ENCODE measurements around the gene CRABP1. TPM values are rescaled to one million over a fixed set of nuclear protein-coding genes. Genes with fewer than 3 reads are reported as not detected.

Gene CRABP1
- total and polyA plus RNA-seq, 5 donors = 0.29 to 0.32 TPM; not detected in 3

- WGBS = 87% methylated on average over 7 of the region's 7 CpGs
- ATAC-seq = no peak
- Histone ChIP-seq H3K4me3 (ENCODE audit: low read length) (no peak overlapping the region), H3K27me3 (ENCODE audit: control insufficient read depth, insufficient read depth) (no peaks in the 10 kb centered on the region), H3K9me3 (ENCODE audit: control insufficient read depth, low read length) (no peaks in the 10 kb centered on the region), H3K27ac (ENCODE audit: low read length) (no peak overlapping the region), H3K4me1 (ENCODE audit: control insufficient read depth, insufficient read depth, low read length) (no peaks in the 10 kb centered on the region)
- intact Hi-C loops (cut with DNase I) = no loop called here
- DNase-seq = no peak
Observed at GRCh38 chr15:78384651-78385050, 44.5 kb downstream of the CRABP1 start.

DNA sequence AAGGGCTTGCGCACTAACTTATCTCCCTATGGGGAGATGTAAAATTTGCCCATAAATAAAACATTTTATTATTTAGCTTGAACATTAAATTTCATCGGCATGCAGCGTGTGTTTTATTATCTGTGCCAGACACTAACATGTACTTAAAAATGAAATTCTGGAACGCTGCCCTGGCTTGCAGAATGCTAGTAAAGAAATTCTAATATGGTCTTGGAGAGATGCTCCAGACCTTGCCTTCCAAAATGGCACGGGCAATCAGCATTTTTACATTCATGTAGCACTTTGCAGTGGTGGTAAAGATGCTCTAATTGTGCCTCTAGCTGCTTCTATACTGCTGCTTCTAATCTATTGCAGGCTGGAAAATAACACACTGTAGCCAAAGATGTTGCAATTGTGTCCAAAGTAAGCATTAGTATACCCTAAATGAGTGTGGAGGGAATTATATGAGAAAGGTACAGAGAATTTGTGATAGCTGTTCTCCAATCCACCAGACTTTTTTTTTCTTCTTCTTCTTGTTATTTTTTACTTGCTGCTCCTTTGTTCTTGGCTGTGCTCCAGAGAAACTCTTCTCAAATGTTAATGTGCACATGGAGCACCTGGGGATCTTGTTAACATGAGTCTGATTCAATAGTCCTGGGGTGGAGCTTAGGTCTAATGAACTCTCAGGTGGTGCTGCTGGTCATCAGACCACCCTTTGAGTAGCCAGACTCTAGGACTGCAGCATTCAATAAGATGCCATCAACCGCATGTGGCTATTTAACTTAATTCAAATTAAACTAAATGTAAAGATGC is 47.3 kb downstream of the CRABP1 start:
- 60% methylated on average over 6 of the region's 6 CpGs for WGBS
- H3K27ac ChIP-seq (ENCODE audit: low read length) = no peak overlapping the region
- ATAC-seq (no peak), DNase-seq (no peak)
- intact Hi-C loops (cut with DNase I) = no loop called here
- H3K9me3 ChIP-seq (ENCODE audit: control insufficient read depth, low read length) = no peaks in the 10 kb centered on the region
- H3K4me1 ChIP-seq (ENCODE audit: control insufficient read depth, insufficient read depth, low read length) = no peaks in the 10 kb centered on the region
- H3K27me3 ChIP-seq (ENCODE audit: control insufficient read depth, insufficient read depth) = no peaks in the 10 kb centered on the region
- no peak overlapping the region for H3K4me3 ChIP-seq (ENCODE audit: low read length)

DNA sequence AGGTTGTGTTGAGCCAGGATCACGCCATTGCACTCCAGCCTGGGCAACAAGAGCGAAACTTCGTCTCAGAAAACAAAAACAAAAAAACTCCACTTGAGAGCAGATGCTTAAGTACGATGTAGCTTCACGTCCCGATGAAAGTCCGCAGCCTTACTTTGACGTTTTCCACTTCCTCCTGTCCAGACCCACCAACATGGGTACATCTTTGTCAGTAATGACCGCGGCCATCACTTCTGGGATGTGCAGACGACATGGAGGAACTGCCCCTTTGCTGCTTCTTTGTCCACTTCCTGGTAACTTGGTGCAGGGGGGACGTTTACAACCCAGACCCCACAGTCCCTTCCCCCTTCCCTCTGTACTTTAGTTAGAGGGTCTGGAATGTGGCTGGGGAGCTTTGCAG is 48.7 kb downstream of the CRABP1 start:
- intact Hi-C loops (cut with DNase I) = no loop called here
- Histone ChIP-seq H3K27ac (ENCODE audit: low read length) (no peak overlapping the region), H3K27me3 (ENCODE audit: control insufficient read depth, insufficient read depth) (no peaks in the 10 kb centered on the region), H3K9me3 (ENCODE audit: control insufficient read depth, low read length) (no peaks in the 10 kb centered on the region), H3K4me1 (ENCODE audit: control insufficient read depth, insufficient read depth, low read length) (no peaks in the 10 kb centered on the region), H3K4me3 (ENCODE audit: low read length) (no peak overlapping the region)
- ATAC-seq (no peak), DNase-seq (no peak)
- WGBS = 79% methylated on average over 12 of the region's 12 CpGs

GRCh38 chr15:78389322-78389721 is 49.2 kb downstream of the CRABP1 start:
- Histone ChIP-seq H3K4me3 (ENCODE audit: low read length) (no peak overlapping the region), H3K27me3 (ENCODE audit: control insufficient read depth, insufficient read depth) (no peaks in the 10 kb centered on the region), H3K9me3 (ENCODE audit: control insufficient read depth, low read length) (no peaks in the 10 kb centered on the region), H3K4me1 (ENCODE audit: control insufficient read depth, insufficient read depth, low read length) (no peaks in the 10 kb centered on the region), H3K27ac (ENCODE audit: low read length) (no peak overlapping the region)
- no peak for ATAC-seq
- 44% methylated on average over 7 of the region's 7 CpGs for WGBS
- intact Hi-C loops (cut with DNase I) = no loop called here
- DNase-seq = no peak

DNA sequence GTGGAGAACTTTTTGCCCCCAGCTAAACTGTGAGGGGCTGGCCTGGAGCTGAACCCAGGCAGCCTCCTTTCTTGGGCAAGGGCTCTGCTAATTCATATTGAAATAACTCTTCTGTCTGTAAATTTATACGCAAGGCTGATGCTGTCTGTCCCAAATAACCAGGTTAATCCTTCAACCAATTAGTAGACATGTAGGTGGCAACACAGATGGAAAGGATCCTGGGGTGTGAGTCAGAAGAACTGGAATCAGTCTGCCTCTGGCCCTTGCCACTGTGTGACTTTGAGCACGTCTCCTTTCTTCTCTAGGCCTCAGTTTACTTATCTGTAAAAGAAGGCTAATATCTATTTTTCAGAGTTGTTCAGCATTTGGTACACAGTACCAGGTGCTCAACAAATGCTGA is 49.6 kb downstream of the CRABP1 start:
- 91% methylated on average over 2 of the region's 2 CpGs for WGBS
- intact Hi-C loops (cut with DNase I) = no loop called here
- H3K4me3 ChIP-seq (ENCODE audit: low read length) = no peak overlapping the region
- DNase-seq (no peak), ATAC-seq (no peak)
- H3K27me3 ChIP-seq (ENCODE audit: control insufficient read depth, insufficient read depth) = no peaks in the 10 kb centered on the region
- H3K9me3 ChIP-seq (ENCODE audit: control insufficient read depth, low read length) = no peaks in the 10 kb centered on the region
- H3K27ac ChIP-seq (ENCODE audit: low read length) = no peak overlapping the region
- H3K4me1 ChIP-seq (ENCODE audit: control insufficient read depth, insufficient read depth, low read length) = no peaks in the 10 kb centered on the region

DNA sequence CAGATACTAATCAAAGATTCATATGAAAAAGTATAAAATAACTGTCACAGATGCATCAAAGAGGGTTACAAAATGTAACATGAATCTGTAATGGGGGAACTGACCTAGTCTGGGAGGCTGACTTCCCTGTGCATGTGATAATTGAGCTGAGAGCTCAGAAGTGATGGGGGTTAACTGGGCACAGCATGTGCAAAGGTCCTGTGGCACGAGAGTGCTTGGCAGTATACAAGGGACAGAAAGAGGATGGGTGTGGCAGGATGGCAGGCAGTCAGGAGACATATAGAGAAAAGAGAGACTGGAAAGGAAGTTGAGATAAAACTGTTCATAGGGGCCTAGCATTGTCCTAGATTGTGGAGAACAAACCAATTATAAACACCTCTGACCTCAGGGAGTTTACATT is 50.1 kb downstream of the CRABP1 start:
- H3K27me3 ChIP-seq (ENCODE audit: control insufficient read depth, insufficient read depth) = no peaks in the 10 kb centered on the region
- no peak overlapping the region for H3K27ac ChIP-seq (ENCODE audit: low read length)

GRCh38 chr15:78390826-78391225 is 50.7 kb downstream of the CRABP1 start:
- WGBS = 89% methylated on average over 3 of the region's 3 CpGs
- H3K4me1 ChIP-seq (ENCODE audit: control insufficient read depth, insufficient read depth, low read length) = no peaks in the 10 kb centered on the region
- intact Hi-C loops (cut with DNase I) = no loop called here
- no peak for ATAC-seq
- no peak overlapping the region for H3K27ac ChIP-seq (ENCODE audit: low read length)
- DNase-seq = no peak
- no peaks in the 10 kb centered on the region for H3K9me3 ChIP-seq (ENCODE audit: control insufficient read depth, low read length)
- H3K4me3 ChIP-seq (ENCODE audit: low read length) = no peak overlapping the region
- no peaks in the 10 kb centered on the region for H3K27me3 ChIP-seq (ENCODE audit: control insufficient read depth, insufficient read depth)

More for the DNA sequence above, 50.1 kb downstream of the CRABP1 start:
- no peaks in the 10 kb centered on the region for H3K9me3 ChIP-seq (ENCODE audit: control insufficient read depth, low read length)
- 78% methylated on average over 1 of the region's 1 CpG for WGBS
- H3K4me3 ChIP-seq (ENCODE audit: low read length) = no peak overlapping the region
- no peaks in the 10 kb centered on the region for H3K4me1 ChIP-seq (ENCODE audit: control insufficient read depth, insufficient read depth, low read length)
- DNase-seq (no peak), ATAC-seq (no peak)
- intact Hi-C loops (cut with DNase I) = no loop called here

GRCh38 chr15:78391781-78392180 is 51.6 kb downstream of the CRABP1 start:
- intact Hi-C loops (cut with DNase I) = no loop called here
- H3K4me1 ChIP-seq (ENCODE audit: control insufficient read depth, insufficient read depth, low read length) = no peaks in the 10 kb centered on the region
- no peak overlapping the region for H3K4me3 ChIP-seq (ENCODE audit: low read length)
- no peak overlapping the region for H3K27ac ChIP-seq (ENCODE audit: low read length)
- 92% methylated on average over 3 of the region's 3 CpGs for WGBS
- no peaks in the 10 kb centered on the region for H3K9me3 ChIP-seq (ENCODE audit: control insufficient read depth, low read length)
- ATAC-seq (no peak), DNase-seq (no peak)
- no peaks in the 10 kb centered on the region for H3K27me3 ChIP-seq (ENCODE audit: control insufficient read depth, insufficient read depth)

- WGBS = 71% methylated on average over 4 of the region's 4 CpGs
- Histone ChIP-seq H3K4me3 (ENCODE audit: low read length) (no peak overlapping the region), H3K27me3 (ENCODE audit: control insufficient read depth, insufficient read depth) (no peaks in the 10 kb centered on the region), H3K4me1 (ENCODE audit: control insufficient read depth, insufficient read depth, low read length) (no peaks in the 10 kb centered on the region), H3K9me3 (ENCODE audit: control insufficient read depth, low read length) (no peaks in the 10 kb centered on the region), H3K27ac (ENCODE audit: low read length) (no peak overlapping the region)
- no peak for DNase-seq
- intact Hi-C loops (cut with DNase I) = no loop called here
- no peak for ATAC-seq
Observed at GRCh38 chr15:78392430-78392829, 52.3 kb downstream of the CRABP1 start.

DNA sequence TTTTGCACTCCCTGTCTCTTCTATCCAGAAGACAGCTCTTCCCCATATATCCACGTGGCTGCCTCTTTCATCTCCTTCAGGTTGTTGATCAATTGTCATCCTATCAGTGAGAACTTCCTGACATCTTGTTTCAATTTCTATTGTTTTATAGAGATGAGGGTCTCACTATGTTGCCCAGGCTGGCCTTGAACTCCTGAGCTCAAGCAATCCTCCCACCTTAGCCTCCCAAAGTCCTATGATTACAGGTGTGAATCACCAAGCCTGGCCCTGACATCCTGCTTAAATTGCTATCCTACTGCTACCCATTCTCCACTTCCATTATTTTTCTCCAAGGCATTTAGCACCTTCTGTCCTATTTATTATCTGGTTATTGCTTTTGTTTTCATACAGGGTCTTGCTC is 53.0 kb downstream of the CRABP1 start:
- intact Hi-C loops (cut with DNase I) = no loop called here
- DNase-seq (no peak), ATAC-seq (no peak)
- H3K9me3 ChIP-seq (ENCODE audit: control insufficient read depth, low read length) = no peaks in the 10 kb centered on the region
- H3K4me3 ChIP-seq (ENCODE audit: low read length) = no peak overlapping the region
- no peaks in the 10 kb centered on the region for H3K27me3 ChIP-seq (ENCODE audit: control insufficient read depth, insufficient read depth)
- no peaks in the 10 kb centered on the region for H3K4me1 ChIP-seq (ENCODE audit: control insufficient read depth, insufficient read depth, low read length)
- 50% methylated on average over 1 of the region's 1 CpG for whole genome bisulfite sequencing
- no peak overlapping the region for H3K27ac ChIP-seq (ENCODE audit: low read length)

- intact Hi-C loops (cut with DNase I) = no loop called here
- H3K27ac ChIP-seq (ENCODE audit: low read length) = no peak overlapping the region
- H3K4me3 ChIP-seq (ENCODE audit: low read length) = no peak overlapping the region
- 87% methylated on average over 3 of the region's 3 CpGs for WGBS
- DNase-seq = no peak
- no peak for ATAC-seq
- H3K27me3 ChIP-seq (ENCODE audit: control insufficient read depth, insufficient read depth) = no peaks in the 10 kb centered on the region
- no peaks in the 10 kb centered on the region for H3K4me1 ChIP-seq (ENCODE audit: control insufficient read depth, insufficient read depth, low read length)
- H3K9me3 ChIP-seq (ENCODE audit: control insufficient read depth, low read length) = no peaks in the 10 kb centered on the region
Observed at GRCh38 chr15:78394026-78394425, 53.9 kb downstream of the CRABP1 start.

Measured in right cardiac atrium (tissue), 5 donors.